Activated effector memory CD4-positive, alpha-beta T cell treated with Interleukin-2 at 50 U/mL for 16 hours (primary cell): ENCODE measurements around the gene TRMO.
A peak's percentile ranks its signal among the peaks of the same experiment; 100 is the strongest.

Source experiments
- DNase-seq: peaks from one replicate; pipeline ENCODE4 v3.0.0-alpha.2; 2020

The TRMO gene

GRCh38 chr9:97900738-97901565, 21.3 kb downstream of the TRMO start:
- DNase-seq = no peak

- no peak for DNase-seq
Observed at GRCh38 chr9:97900103-97900737, 22.1 kb downstream of the TRMO start.

GRCh38 chr9:97895695-97896332, 26.5 kb downstream of the TRMO start:
- no peak for DNase-seq

GRCh38 chr9:97895211-97895610, 27.1 kb downstream of the TRMO start:
- DNase-seq = no peak

GRCh38 chr9:97892421-97892820, 29.9 kb downstream of the TRMO start:
- DNase-seq = no peak

- DNase-seq = no peak
Observed at GRCh38 chr9:97891736-97892135, 30.6 kb downstream of the TRMO start.

- DNase-seq = peak; percentile 49
Observed at GRCh38 chr9:97889941-97890887, 32.1 kb downstream of the TRMO start.

GRCh38 chr9:97880336-97880735, 42.0 kb downstream of the TRMO start:
- DNase-seq = no peak

GRCh38 chr9:97876061-97876460, 46.2 kb downstream of the TRMO start:
- DNase-seq = no peak

GRCh38 chr9:97875111-97875510, 47.2 kb downstream of the TRMO start:
- DNase-seq = no peak

GRCh38 chr9:97874624-97875023, 47.7 kb downstream of the TRMO start:
- no peak for DNase-seq

GRCh38 chr9:97873882-97874281, 48.4 kb downstream of the TRMO start:
- no peak for DNase-seq

GRCh38 chr9:97873425-97873824, 48.9 kb downstream of the TRMO start:
- no peak for DNase-seq

- no peak for DNase-seq
Observed at GRCh38 chr9:97868859-97869258, 53.4 kb downstream of the TRMO start.

- no peak for DNase-seq
Observed at GRCh38 chr9:97866848-97867247, 55.5 kb downstream of the TRMO start.

- DNase-seq = no peak
Observed at GRCh38 chr9:97866300-97866699, 56.0 kb downstream of the TRMO start.

- DNase-seq = no peak
Observed at GRCh38 chr9:97864396-97864795, 57.9 kb downstream of the TRMO start.

- DNase-seq = no peak
Observed at GRCh38 chr9:97863314-97863713, 59.0 kb downstream of the TRMO start.

- no peak for DNase-seq
Observed at GRCh38 chr9:97861148-97861475, 61.2 kb downstream of the TRMO start.

- no peak for DNase-seq
Observed at GRCh38 chr9:97860451-97861147, 61.7 kb downstream of the TRMO start.

GRCh38 chr9:97859346-97859745, 63.0 kb downstream of the TRMO start:
- no peak for DNase-seq

- no peak for DNase-seq
Observed at GRCh38 chr9:97858826-97859225, 63.5 kb downstream of the TRMO start.

GRCh38 chr9:97858393-97858713, 63.9 kb downstream of the TRMO start:
- no peak for DNase-seq
